Neural cell (in vitro differentiated cells): ENCODE measurements around the gene ANTXR1.

ENCODE experiments used
- CTCF ChIP-seq: fragments of 450-650 bp; IDR thresholded peaks from 2 replicates; pipeline ENCODE4 v1.5.1; 2014; ENCODE audit warnings: antibody characterized with exemption, mild to moderate bottlenecking, moderate library complexity; ENCODE audit not compliant: poor library complexity, severe bottlenecking
- EP300 ChIP-seq: fragments of 450-650 bp; conservative IDR thresholded peaks from 2 replicates; pipeline ENCODE4 v1.6.1; 2014; ENCODE audit warnings: antibody characterized with exemption, mild to moderate bottlenecking, moderate library complexity; ENCODE audit not compliant: poor library complexity, severe bottlenecking
- EZH2 ChIP-seq: fragments of 200-600, 300-800 bp; shearing (Covaris generic), sonication (generic); IDR thresholded peaks from 2 replicates; pipeline ENCODE4 v1.6.1; 2014; ENCODE audit warnings: antibody characterized with exemption, low read length, borderline replicate concordance, mild to moderate bottlenecking; ENCODE audit not compliant: insufficient read depth, poor library complexity, severe bottlenecking
- MXI1 ChIP-seq: fragments of 450-650 bp; conservative IDR thresholded peaks from 2 replicates; pipeline ENCODE4 v1.6.1; 2014; ENCODE audit warnings: antibody characterized with exemption, mild to moderate bottlenecking; ENCODE audit not compliant: poor library complexity, severe bottlenecking
- POLR2AphosphoS5 ChIP-seq: IDR thresholded peaks from 2 replicates; pipeline ENCODE4 v1.6.1; 2012
- REST ChIP-seq: IDR thresholded peaks from 2 replicates; pipeline ENCODE4 v1.6.1; 2012; ENCODE audit warnings: borderline replicate concordance
- TAF1 ChIP-seq: IDR thresholded peaks from 2 replicates; pipeline ENCODE4 v1.6.1; 2012; ENCODE audit warnings: low read depth

- TF ChIP-seq EZH2 (no peak), CTCF (no peak), EP300 (no peak), POLR2AphosphoS5 (no peak), TAF1 (no peak), REST (no peak), MXI1 (no peak)
Measured at GRCh38 chr2:69154106-69154505, 141.1 kb downstream of the ANTXR1 start.
